ENCODE data around the gene VDAC2. TPM values are rescaled to one million over a fixed set of nuclear protein-coding genes. Genes with fewer than 3 reads are reported as not detected.
"Not testable (repeated sequence)": the region's sequence is repeated elsewhere in the genome, so short reads cannot be mapped to it uniquely, and the experiment has no call there.

Gene VDAC2
- total RNA-seq, 1 experiment from 2014 or later: 284 TPM

DNA sequence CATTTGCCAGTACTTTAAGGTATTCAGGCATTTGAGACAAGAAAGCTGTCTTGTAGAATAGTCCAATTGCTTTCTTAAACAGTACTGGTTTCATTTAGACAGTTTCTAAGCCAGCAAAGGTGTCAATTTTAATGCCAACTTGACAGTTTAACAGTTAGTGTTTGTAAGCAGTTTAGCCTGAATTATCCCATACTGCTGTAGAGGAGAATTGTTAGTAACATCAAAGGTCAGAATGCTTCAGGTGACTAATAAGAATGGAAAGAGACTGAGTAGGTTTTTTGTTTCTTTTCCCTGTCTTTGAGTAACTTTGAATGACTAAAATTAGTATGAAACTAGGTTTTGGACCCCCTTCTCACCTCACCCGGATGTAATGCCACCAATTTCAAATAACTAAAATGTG, 29.5 kb upstream of the VDAC2 start (continued):
- no peak for TF ChIP-seq ZNF317 (CRISPR knock-in tag; IDR thresholded peaks at IDR 0.05; ENCODE audit: borderline replicate concordance, low read depth)
- TF ChIP-seq ZNF512 (CRISPR knock-in tag; IDR thresholded peaks at IDR 0.05; ENCODE audit: borderline replicate concordance): no peak
- TF ChIP-seq MYBL2 (CRISPR knock-in tag; IDR thresholded peaks at IDR 0.05): no peak
- no peak for TF ChIP-seq TEAD1 (CRISPR knock-in tag; IDR thresholded peaks at IDR 0.05)
- no peak for TF ChIP-seq EMX1 (CRISPR knock-in tag; IDR thresholded peaks at IDR 0.05)
- TF ChIP-seq, protein P1, sequence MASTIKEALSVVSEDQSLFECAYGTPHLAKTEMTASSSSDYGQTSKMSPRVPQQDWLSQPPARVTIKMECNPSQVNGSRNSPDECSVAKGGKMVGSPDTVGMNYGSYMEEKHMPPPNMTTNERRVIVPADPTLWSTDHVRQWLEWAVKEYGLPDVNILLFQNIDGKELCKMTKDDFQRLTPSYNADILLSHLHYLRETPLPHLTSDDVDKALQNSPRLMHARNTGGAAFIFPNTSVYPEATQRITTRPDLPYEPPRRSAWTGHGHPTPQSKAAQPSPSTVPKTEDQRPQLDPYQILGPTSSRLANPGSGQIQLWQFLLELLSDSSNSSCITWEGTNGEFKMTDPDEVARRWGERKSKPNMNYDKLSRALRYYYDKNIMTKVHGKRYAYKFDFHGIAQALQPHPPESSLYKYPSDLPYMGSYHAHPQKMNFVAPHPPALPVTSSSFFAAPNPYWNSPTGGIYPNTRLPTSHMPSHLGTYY (CRISPR knock-in tag; IDR thresholded peaks at IDR 0.05): no peak
- no peak for TF ChIP-seq JUN (CRISPR knock-in tag; IDR thresholded peaks at IDR 0.05)

DNA sequence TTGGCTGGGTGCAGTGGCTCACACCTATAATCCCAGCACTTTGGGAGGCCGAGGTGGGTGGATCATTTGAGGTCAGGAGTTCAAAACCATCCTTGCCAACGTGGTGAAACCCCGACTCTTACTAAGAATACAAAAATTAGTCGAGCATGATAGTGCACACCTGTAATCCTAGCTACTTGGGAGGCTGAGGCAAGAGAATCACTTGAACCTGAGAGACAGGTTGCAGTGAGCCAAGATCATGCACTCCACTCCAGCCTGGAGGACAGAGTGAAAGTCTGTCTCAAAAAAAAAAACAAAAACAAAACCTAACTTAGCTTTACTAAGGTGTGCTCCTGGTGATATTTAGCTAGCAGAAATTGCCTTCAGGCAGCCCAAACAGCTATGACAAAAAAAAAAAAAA, 24.3 kb upstream of the VDAC2 start:
- no peaks in the 10 kb centered on the region for H3K27me3 Mint-ChIP-seq (ENCODE audit: low read depth)
- no peak overlapping the region for H3K4me3 Mint-ChIP-seq
- no peak for TF ChIP-seq FOXP1 (CRISPR knock-in tag; IDR thresholded peaks at IDR 0.05; ENCODE audit: borderline replicate concordance)
- peak overlapping the region; percentile 97 for H3K27ac Mint-ChIP-seq
- CTCF ChIA-PET: interaction anchor here (0.7 to 5.5 kb wide), 7 partner anchors 12 to 995 kb away, joined by 3 to 145 read pairs (median 36); partner anchors contain the start of genes COMTD1 and VDAC2
- no peak for DNase-seq (ENCODE audit: low spot score)
- peaks cover 33% of the 10 kb centered on the region for H3K4me1 Mint-ChIP-seq
- POLR2A ChIA-PET: interaction anchor here (1.0 kb wide), 1 partner anchor 40 kb away, joined by 3 read pairs; no protein-coding TSS in a partner anchor
- ATAC-seq: no peak
- no peaks in the 10 kb centered on the region for H3K9me3 Mint-ChIP-seq
- peaks cover 7% of the 10 kb centered on the region; the same call in 1 of the 2 replicates for H3K36me3 Mint-ChIP-seq

DNA sequence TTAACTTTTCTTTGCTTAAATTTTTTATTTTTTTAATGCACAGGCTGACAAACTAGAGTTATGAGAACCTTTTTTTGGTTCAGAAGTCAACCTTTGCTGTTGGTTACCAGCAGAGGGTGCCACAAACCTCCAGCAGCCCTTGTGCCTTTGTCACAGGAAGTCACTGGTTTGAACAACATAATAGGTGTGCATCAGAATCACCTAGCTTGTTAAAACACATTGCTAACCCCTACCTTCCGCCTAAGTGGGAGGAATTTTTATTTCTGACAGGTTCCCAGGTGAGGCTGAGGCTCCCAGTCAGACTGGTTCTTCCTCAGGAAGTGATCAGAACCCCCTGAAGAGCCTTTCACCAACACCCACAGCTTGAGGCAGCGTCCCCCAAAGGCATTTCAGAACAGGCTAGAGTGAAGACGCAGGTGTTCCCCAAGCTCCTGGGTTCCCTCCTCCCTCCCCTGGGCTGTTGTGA, 22.6 kb upstream of the VDAC2 start:
- CTCF ChIA-PET: interaction anchor here (0.5 to 5.5 kb wide), 29 partner anchors 9 to 977 kb away, joined by 3 to 145 read pairs (median 6); partner anchors contain the start of genes COMTD1, SAMD8 and VDAC2
- no peaks in the 10 kb centered on the region for H3K27me3 Mint-ChIP-seq (ENCODE audit: low read depth)
- H3K9me3 Mint-ChIP-seq: no peaks in the 10 kb centered on the region
- ATAC-seq (peak; percentile 91), DNase-seq (ENCODE audit: low spot score) (peak; percentile 58)
- TF ChIP-seq MXD4 (CRISPR knock-in tag; IDR thresholded peaks at IDR 0.05; ENCODE audit: borderline replicate concordance) (no peak), ETV6 (CRISPR knock-in tag; IDR thresholded peaks at IDR 0.05) (peak; percentile 64), TEAD1 (CRISPR knock-in tag; IDR thresholded peaks at IDR 0.05) (peak; percentile 67), CREM (CRISPR knock-in tag; IDR thresholded peaks at IDR 0.05) (no peak), ZNF423 (CRISPR knock-in tag; IDR thresholded peaks at IDR 0.05) (peak; percentile 74), SP1 (CRISPR knock-in tag; conservative IDR thresholded peaks at IDR 0.05) (peak; percentile 30; the same call in 1 of the 2 replicates)
- TF ChIP-seq, protein P2, sequence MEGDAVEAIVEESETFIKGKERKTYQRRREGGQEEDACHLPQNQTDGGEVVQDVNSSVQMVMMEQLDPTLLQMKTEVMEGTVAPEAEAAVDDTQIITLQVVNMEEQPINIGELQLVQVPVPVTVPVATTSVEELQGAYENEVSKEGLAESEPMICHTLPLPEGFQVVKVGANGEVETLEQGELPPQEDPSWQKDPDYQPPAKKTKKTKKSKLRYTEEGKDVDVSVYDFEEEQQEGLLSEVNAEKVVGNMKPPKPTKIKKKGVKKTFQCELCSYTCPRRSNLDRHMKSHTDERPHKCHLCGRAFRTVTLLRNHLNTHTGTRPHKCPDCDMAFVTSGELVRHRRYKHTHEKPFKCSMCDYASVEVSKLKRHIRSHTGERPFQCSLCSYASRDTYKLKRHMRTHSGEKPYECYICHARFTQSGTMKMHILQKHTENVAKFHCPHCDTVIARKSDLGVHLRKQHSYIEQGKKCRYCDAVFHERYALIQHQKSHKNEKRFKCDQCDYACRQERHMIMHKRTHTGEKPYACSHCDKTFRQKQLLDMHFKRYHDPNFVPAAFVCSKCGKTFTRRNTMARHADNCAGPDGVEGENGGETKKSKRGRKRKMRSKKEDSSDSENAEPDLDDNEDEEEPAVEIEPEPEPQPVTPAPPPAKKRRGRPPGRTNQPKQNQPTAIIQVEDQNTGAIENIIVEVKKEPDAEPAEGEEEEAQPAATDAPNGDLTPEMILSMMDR (IDR thresholded peaks at IDR 0.05): peak; percentile 28; the same call in 1 of the 2 replicates
- H3K4me1 Mint-ChIP-seq: peaks cover 38% of the 10 kb centered on the region
- peak overlapping the region; percentile 92 for H3K27ac Mint-ChIP-seq
- POLR2A ChIA-PET: interaction anchor here (0.5 to 1.3 kb wide), 7 partner anchors 9 to 309 kb away, joined by 3 to 14 read pairs (median 3); partner anchors contain the start of gene VDAC2
- no peaks in the 10 kb centered on the region for H3K36me3 Mint-ChIP-seq
- H3K4me3 Mint-ChIP-seq: no peak overlapping the region

DNA sequence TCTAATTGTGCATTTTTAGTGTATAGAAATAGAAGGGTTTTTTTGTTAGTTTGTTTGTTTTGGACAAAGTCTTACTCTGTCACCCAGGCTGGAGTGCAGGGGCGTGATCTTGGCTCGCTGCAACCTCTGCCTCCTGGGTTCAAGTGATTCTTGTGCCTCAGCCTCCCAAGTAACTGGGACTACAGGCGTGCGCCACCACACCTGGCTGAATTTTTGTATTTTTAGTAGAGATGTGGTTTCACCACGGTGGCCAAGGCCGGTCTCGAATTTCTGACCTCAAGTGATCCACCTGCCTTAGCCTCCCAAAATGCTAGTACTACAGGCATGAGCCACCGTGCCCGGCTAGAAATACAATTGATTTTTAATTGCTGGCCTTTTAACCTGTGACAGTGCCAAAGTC, 22.1 kb upstream of the VDAC2 start:
- ATAC-seq; H3K36me3 Mint-ChIP-seq; H3K4me3 Mint-ChIP-seq; H3K27me3 Mint-ChIP-seq (ENCODE audit: low read depth); DNase-seq (ENCODE audit: low spot score); H3K9me3 Mint-ChIP-seq: not testable (repeated sequence)
- peak overlapping the region; percentile 92 for H3K27ac Mint-ChIP-seq
- peaks cover 38% of the 10 kb centered on the region for H3K4me1 Mint-ChIP-seq
- ChIA-PET POLR2A (interaction anchor here (1.0 to 1.3 kb wide), 5 partner anchors 9 to 52 kb away, joined by 3 to 14 read pairs (median 3); partner anchors contain the start of gene VDAC2), CTCF (interaction anchor here (0.5 to 5.5 kb wide), 27 partner anchors 9 to 978 kb away, joined by 3 to 145 read pairs (median 7); partner anchors contain the start of genes COMTD1, SAMD8 and VDAC2)
